Stimulated activated CD4-positive, alpha-beta T cell treated with anti-CD3 and anti-CD28 coated beads, Interleukin-15, amount 100 ng/mL, for 24 hours (primary cell): ENCODE data around the gene LSAMP.

ENCODE experiments used
- DNase-seq: peaks from one replicate; pipeline ENCODE4 v3.0.0-alpha.2; 2020

LSAMP gene

DNA sequence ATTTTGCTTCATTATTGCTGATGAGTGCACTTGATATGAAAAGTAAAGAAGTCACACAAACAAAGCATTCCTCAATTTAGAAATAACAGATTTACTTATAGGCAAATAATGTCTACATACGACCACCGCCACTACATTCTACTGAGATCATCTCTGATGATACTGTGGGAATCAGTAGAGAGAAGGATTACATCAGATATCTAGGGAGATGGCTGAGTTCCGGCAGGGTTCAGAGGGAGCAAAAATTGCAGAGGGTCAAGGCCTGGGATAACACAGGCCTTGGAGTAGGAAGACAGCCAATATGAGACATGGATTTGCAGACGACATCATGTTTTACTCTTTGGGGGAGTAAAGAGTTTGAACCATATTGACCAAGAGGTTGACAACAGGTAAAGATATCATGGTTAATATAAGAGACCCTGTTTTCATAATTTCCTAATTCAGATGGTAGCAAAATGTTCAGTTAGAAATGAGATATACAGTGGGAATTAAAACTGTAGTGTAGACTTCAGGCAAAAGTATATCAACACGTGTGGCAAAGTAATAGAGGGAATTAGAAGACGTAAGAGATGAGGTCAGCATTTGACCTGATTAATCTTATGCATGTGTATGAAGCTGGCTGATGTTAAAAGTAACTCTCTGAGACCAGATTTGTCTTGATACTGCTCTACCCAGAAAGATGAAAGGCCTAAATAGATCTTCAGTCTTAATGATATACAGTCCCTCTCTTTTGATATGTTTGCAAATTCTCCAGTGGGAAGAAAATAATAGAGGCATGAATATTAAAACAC, 15.6 kb downstream of the LSAMP start:
- no peak for DNase-seq

DNA sequence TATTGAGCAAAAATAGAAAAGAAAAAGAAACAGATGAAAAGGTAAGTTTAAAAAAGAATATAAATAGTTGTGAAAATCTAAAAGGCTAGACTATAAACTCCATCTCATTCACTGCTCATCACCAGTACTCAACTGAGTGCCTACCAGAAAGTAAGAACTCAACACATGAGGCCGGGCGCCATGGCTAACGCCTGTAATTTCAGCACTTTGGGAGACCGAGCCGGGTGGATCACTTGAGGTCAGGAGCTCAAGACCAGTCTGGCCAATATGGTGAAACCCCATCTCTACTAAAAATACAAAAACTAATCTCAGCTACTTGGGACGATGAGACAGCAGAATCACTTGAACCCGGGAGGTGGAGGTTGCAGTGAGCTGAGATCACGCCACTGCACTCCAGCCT, 19.3 kb downstream of the LSAMP start:
- no peak for DNase-seq

DNA sequence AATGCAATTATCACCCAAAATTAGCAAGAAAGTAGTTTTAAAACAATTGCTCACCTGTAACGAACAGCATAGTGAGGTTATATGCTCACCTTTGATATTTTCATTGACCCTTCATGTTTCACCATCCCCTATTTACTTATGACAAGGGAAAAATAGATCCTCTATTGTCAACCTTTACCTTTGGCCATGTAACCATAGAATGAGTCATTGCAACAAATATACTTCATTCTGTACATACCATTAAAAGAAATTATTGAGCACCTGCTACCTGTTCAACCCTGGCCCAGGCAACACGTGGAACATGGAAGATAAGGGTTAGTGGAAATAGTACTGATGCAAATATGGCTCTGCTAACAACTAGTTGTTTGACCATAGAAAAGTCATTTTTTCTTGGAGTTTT, 20.2 kb downstream of the LSAMP start:
- no peak for DNase-seq

DNA sequence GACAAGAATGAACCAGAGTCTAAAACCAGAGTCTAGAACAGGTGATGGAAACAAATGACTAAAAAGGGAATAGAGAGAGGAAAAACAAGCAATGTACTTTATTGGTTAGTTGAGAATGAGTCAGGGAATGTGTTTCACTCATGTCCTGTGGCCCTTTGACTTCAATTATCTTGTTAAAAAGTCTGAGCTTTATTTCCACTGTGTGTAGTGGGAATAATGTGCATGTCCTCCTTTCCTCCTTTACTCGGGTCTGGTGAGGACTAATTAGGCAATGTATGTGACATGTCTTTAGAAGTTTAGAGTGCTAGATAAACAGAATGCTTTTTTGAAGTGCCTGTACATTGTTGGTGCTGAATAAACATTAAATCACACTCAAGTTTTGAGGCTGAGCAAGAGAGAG, 21.3 kb downstream of the LSAMP start:
- DNase-seq: no peak

DNA sequence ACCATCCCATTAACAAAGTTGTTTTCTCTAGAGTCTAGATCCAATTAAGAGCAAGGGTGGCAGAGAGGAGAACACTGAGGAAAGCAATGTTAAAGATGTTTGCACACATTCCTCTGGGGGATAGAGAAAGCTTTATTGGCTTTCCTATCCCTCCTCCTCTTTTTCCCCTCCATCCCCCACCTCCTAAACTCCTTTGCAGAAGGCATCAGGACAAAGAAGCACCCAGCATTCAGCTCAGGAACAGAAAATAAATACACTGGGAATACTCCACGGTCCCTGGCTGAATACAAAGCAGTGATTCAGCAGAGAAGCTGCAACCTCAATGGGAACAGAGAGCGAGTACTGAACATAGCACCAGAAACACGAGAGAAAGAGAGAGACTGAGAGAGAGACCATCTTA, 21.9 kb downstream of the LSAMP start:
- no peak for DNase-seq

DNA sequence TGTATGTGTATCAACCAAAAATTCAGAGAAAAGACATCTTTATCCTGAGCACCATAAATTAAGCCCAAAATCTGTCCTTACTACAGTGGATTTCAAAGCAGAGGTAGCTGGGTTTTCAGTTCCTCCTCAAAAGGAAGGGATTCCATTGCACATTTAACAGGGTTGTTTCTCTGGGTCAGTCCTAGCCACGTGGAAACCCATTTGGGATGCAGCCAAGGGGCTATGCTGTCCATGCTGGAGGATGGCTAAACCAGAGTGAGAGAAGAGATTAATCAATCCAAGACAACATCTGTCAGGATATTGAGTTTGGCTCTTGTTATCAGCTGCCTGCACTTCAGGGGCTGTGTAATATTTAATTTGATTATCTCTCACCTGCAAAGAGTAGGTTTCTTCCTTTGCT, 28.1 kb downstream of the LSAMP start:
- no peak for DNase-seq

DNA sequence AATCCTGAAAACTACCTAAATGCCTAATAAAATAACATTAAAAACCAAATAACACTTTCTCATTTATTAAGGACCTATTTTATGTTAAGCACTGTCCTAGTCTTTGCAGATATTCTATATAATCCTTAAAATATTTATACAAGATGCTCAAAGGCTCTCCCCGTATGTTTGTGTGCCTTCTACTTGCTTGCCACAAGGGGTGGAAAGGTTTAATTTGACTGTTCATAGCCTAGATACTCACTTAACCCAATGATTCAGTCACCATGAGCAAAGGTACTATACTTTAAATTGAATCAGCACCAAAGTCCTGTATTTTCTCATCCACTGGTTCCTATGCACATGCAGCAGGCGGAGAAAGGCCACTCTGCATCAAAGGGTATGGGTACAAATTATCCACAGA, 32.0 kb downstream of the LSAMP start:
- no peak for DNase-seq

DNA sequence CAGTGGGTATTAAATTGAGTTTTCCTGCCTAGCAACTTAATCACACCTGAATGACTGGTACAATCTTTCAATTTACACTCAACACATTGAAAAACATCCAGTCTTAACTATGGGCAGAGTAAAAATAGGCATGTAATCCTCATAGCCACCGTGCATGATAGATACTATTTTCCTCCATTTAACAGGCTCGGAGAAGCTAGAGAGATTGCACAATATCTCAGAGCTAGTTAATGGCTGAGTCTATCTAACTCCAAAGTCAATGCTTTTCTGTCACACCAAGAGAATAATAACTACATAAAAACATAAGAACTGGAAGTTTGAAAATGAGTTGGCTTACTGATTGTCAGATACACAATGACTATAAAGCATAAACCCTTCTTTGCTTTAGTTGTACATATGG, 36.8 kb downstream of the LSAMP start:
- no peak for DNase-seq

DNA sequence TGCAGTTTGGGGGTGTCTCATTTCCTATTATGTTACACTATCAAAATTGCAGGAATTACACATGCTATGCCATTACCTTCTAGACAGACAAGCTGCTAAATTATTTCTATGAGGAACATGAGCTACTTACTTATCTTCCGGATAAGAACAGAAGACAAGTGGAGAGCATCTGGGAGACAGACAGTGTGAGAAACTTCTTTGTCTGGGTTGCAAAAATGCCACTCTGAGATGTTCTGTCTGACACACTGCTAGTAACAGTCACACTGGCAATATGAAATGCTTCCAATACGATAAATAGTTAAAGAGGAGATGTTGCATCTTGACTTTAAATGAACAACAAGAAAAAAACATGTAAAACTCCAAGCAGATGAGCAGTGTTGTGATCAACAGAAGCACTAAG, 40.1 kb downstream of the LSAMP start:
- no peak for DNase-seq

DNA sequence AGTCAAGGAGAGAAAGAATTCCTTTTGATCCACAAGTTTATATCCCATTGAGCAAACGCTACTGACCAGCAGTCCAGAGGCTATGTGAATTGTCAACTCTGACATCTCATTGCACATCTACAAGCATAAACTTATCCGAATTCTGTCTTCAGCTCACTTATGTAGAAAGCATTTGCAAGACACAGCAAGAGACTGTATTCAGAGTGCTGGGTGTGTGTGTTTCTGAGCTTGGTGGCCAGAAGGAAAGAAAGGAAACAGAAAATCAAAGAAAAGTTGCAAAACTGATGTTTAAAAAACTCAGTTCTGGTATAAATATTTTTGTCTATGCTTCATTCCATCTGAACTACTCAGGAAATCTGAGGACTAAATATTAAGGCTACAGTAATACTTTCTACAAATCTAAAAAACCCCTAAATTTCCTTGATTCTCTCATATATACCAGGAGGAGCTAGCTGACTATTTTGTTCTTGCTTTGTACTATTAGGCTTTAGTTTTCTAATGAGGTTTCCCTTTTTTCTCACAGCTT, 45.5 kb downstream of the LSAMP start:
- no peak for DNase-seq

DNA sequence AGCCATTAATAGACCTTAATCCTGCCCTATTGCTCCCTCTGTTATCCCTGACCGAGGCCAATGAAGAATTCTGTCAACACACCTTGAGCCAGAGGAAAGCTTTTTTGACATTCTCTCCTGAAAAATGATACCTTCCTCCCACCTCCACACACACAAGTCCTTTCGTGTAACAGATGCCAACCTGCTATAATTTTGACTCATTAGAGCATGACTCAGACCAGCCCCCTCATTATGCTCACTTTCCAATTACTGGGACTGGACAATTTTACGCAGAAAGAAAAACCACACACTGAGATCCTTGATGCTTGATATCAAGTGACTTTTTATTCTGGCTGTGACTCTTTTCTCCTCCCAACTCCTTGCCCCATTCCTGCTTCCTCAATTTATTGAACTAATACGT, 50.9 kb downstream of the LSAMP start:
- no peak for DNase-seq

DNA sequence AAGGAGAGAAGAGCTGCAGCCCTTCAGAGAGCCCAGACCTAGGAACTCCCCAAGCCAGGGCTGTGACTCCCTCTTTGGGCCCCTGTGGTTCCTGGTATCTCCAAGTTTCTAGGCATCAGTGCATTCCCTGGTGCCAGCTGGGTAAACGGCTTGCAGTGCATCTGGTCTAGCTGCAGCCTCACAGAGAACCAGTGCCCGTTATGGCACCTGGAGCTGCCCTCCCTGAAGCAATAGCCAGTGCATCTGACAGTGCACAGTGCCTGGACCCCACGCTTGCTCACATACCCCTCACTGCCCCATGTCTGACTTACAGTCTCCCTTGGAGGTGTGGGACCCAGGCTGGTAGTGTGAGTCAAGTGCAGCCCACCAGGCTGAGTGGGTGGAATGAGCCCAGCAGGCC, 52.1 kb downstream of the LSAMP start:
- no peak for DNase-seq

DNA sequence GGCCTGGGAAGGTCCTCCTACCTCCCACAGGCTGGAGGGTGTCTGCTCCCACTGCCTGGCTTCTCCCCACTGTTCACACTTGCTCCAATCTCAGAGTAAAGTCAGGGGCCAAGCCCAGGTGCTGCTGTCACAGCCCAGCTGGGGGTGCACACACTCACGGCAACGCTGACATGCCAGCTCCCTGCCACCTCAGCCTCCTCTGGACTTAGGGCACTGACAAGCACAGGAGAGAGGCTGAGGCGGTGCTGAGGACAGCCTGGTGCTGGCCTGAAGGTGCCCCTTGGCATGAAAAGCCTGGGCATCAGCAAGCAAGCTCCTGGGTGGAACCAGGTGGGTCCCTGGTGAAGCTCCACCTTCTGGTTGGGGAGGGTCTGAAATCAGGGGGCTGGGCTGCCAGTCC, 53.0 kb downstream of the LSAMP start:
- no peak for DNase-seq

DNA sequence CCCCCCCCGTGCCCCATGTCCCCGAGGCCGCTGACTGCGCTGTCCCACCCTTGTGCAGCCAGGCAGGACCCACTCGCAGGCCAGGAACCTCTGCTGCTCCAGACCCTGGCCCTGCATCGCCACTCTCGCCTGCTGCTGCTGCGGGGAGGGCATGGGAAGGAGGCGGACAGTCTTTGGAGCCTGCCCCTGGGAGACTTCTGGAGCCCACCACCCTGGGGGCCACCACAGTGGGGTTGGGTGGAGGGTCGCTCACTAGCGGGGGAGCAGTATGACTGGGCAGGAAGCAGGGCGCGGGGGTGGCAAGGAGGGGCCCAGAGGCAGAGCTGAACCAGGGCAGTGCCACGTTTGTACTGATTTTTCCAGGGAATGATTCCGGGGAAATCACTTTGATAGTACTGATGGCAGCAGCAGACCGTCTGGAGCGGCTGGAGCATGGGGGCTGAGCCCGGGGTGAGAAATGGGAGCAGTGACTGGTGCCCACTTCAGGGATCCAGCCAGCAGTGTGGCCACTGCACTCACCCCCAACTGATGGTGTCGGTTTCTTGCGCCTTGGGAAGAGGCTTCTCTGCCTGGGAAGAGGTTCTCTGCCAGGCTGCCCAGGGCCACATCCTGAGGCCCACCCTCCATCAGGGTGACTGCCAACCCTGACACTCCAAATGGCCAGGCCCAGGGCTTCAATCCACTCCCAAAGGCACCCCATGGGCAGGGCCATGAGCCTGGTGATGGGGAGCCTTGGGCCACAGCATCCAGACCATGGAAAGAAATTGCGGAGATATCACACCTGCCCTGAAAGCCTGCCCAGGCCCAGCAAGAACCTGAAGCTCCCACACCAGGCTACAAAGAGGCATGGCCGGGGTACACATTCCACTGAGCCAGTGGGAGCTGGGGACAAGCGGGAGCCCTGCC, 53.7 kb downstream of the LSAMP start:
- no peak for DNase-seq

DNA sequence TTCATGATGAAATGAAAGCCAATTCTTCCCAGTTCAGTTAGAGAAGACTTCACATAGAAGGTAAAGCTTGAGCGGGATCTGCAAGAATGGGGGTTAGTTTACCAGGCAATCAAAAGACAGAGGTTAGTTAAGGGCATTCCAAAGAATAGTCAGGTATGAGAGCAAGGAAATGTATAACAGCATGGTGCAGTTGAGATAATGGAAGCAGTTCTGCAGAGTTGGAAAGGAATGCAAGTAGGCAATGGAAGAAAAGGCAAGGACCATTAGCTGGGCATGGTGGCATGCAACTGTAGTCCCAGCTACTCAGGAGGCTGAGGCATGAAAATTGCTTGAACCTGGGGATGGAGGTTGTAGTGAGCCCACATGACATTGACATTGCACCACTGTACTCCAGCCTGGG, 55.0 kb downstream of the LSAMP start:
- DNase-seq: no peak

DNA sequence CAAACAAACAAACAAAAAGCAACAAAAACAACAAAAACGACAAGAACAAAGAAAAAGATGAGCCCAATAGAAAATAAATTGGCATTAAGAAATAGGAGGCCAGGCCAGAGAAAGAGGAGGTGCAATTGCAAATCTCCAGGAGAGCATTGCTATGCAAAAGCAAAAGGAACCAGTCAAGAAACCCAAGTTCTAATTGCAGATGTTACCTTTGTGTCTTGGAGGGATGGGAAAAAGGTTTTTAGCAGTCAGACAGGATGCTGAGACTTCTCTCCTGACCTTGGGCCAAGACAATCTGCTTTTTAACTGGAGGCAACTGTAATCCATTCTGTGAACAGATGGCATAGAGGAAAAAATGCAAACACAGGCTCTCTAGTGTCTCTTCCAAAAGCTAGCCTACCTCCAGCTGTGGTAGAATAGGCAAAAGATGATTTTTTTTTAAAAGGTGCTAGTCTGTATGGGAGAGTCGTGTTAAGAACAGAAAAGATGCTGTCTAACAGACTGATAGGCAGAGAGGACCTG, 56.4 kb downstream of the LSAMP start:
- no peak for DNase-seq

DNA sequence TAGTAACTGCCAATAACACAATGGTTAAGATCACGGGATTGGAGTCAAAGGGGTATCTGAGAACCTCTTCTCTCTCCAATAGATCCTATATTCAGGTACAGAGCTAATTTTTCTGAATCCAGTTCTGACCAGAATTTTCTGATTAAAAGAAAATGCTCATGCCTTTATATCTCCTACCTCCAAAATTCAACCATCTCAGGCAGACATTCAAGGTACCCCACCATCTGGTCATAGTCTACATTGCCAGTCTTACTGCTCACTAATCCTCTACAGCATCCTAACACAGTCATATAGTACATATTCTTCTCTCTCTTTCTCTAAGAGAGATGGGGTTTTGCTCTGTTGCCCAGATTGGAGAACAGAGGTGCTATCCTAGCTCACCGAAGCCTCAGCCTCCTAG, 59.1 kb downstream of the LSAMP start:
- no peak for DNase-seq

DNA sequence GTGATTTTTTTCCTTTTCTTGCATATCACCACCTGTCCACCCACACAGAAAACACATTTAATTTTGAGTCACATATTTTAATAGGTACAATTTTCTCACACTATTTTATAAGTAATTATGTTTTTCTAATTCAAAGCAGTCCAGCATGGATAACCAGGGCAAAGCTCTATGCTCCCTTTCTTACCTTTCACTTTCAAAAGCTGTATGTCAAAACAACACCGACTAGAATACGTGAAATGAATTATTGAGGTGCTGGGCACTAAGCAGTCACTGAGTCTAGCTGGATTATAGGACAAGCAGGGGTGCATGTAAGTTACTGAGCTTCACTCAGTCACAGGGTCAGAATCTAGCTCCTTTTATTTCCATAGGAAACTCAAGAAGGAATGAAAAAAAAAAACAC, 60.6 kb downstream of the LSAMP start:
- DNase-seq: no peak

DNA sequence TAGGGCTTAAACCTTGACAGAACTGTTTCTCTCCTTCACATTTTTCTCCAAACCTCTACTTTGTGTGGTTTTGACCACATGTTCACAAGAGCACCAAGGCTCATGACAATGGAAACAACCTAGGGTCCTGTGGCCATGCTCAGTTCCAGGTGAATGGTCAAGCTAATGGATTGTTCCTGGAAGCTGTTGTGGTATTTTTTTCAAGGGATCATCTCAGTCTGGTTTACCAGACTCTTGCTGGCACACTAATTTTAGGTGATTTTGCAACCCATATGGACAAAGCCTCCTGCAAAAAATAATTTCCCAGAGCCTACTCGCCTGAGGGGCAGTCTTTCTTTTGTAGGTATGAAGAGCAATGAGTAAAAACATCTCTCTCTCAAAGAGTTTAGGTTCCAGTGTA, 67.2 kb downstream of the LSAMP start:
- no peak for DNase-seq

DNA sequence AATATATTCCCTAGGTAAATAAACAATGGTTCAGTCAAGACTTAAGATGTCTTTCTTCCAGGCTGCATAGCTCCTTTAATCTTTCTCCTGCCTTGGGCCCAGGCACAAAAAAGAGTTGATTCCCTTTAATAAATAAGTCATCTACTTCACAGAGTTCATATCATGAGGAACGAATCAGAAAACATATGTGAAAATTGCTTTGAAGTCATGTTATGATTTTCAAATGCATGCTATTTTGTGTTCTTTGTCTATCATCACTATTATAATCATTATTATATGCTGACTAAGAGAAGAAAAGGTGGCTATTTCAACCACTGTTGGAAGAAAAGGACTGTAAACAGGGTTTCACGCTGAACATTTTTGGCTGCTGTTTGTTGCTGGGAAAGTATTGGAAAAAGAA, 70.4 kb downstream of the LSAMP start:
- DNase-seq: no peak

DNA sequence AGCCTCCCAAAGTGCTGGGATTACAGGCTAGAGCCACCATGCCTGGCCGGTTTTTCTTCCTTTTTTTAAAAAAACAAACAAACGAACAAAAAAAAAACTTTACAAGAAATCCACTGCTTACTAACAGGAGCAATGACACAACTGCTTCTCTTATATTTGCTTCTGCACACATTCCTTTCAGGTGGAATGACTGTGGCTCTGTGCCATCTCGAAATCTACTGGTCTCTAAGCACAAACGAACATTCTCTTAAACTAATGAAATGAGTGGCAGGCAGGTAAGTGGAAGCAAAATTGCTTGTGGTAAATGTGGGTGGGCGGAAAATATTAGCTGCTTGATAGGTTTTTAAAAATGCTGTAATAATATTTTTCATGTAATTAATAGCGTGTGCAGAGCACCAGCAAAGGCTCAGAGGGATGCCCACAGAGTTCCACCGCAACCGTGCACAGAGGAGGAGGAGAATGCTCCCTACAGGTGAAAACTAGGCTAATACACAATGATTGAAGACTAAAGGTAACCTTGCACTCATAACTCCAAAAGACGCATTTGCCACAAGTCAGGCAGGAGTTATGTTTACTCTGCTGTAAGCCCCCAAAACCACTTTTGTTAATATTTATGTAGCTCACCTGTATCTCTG, 77.4 kb downstream of the LSAMP start:
- DNase-seq: no peak

DNA sequence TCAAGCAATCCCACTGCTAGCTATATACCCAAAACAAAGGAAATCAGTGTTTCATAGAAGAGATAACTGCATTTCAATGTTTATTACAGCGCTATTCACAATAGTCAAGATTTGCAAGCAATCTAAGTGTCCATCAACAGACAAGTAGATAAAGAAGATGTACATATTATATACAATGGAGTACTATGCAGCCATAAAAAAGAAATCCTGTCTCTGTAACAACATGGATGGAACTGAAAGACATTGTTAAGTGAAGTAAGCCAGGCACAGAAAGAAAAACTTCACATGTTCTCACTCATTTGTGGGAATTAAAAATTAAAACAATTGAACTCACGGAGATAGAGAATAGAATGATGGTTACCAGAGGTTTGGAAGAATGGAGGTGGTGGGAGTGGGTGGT, 89.2 kb downstream of the LSAMP start:
- no peak for DNase-seq

DNA sequence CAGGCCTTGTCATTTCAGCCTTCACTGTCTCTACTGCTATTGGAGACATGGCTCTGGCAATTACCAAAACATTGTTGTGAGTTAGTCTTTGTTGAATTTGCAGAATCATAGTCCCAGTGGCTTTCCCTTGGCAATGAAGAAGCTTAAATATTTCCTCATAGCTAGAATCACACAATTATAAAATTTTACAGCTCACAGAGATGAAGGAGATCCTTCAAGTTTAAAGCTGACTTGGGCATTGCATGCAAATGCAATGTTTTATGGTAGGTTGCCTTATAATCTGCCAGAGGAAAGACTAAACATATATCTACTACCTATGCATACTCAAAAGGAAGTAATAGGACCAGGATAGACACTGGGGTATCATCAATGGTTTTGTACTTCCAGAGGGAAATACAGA, 90.9 kb downstream of the LSAMP start:
- no peak for DNase-seq
